ENCODE measurements around the gene MACROD1. TPM values are rescaled to one million over a fixed set of nuclear protein-coding genes. Genes with fewer than 3 reads are reported as not detected.

Gene MACROD1
- total and polyA plus RNA-seq, 7 donors, result 14.2 to 33.9 (median 23.3) TPM

DNA sequence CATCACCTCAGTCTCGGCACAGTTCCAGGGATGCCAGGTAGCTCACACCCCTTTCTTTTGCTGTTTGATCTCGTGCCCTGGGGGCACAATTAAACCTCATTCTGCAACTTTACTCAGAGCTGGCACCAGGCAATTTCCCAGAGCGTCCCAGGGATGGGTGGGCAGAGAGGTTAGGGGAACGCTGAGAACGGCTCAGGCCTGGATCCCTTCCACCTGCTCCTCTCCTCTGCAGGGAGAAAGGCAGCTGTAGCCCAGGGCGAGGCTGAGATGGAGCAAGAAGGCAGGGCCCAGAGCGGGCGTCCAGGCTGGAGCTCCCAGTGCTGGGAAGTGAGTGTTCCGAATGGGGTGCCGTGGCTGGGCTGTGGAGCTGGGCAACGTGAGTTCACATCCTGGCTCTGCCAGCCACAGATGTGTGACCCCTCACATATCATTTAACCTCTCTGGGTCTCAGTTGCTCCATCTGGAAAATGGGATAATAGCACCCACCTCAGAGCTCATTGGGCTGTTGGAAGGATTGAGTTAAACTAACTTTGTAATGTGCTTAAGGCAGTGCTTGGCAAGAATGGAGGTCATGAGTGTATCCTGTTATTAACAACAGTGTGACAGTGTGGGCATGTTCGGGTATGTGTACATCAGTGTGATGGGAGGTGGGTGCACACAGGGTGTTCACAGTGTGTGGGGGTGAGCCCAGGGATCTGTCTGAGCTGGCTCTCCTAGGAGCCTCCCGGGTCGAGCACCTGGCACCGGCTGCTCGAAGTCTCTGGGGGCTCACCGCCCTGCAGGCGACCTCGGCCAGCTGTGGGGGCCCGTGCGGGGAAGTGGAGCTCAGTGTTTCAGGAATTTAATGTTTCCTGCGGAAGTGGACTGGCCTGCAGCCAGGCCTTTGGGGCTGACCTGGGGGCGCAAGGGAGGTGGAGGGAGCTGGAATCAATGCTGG, 164.2 kb downstream of the MACROD1 start:
- TF ChIP-seq CTCF (IDR thresholded peaks at IDR 0.05) (no peak), POLR2A (IDR thresholded peaks at IDR 0.05) (no peak), EP300 (IDR thresholded peaks at IDR 0.05) (no peak), POLR2AphosphoS5 (IDR thresholded peaks at IDR 0.05) (no peak)
- H3K9me3 ChIP-seq, result no peaks in the 10 kb centered on the region
- H3K4me1 ChIP-seq, result peaks cover 0 to 41% (median 31%) of the 10 kb centered on the region in 4 donors
- intact Hi-C loops (cut with DNase I), result no loop called here
- H3K27me3 ChIP-seq, result peaks cover 0 to 7% (median 0%) of the 10 kb centered on the region in 3 donors
- peak; percentile 74 for DNase-seq
- 63 to 79% methylated on average over 23 of the region's 23 CpGs for WGBS, 2 donors
- no peak overlapping the region for H3K4me3 ChIP-seq
- H3K36me3 ChIP-seq, result peaks cover 11 to 20% (median 14%) of the 10 kb centered on the region in 4 donors
- H3K27ac ChIP-seq, result peak overlapping the region in 1 of 4 donors; percentile 35

DNA sequence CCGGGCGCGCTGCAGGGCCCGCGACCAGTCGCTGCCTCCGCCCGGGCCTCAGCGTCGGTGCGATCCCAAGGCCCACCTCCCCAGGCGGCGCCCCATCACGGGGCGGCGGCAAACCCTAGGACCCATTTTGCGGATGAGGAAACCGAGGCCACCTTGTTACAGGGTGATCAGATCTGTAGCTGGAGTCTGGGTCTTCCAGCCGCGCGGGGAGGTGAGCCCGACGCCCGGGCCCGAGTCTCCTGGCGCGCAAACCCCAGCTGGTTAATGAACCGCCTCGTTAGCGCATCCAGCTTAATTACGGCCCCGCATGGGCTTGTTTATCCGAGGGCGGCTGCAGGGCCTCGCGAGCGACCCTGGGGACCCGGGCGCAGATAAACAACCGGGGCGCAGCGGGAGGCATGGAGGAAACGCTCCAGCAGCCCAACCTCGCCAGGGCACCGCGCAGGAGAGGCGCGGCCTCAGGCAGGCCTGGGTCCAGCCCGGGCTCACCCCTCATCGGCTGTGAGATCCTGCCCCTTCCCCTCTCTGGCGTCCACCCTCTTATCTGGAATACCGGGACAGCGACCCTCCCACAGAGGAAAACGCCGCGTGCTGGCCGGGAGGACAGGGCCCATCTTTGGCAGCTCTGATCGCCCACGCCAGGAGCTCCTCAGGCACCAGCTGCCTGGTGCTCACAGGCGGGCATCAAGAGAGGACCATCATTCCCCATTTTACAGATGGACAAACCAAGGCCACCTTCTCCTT, 165.0 kb downstream of the MACROD1 start:
- WGBS, 2 donors, result 25 to 28% methylated on average over 60 of the region's 60 CpGs
- Histone ChIP-seq H3K27me3 (peaks cover 0 to 7% (median 0%) of the 10 kb centered on the region in 3 donors), H3K36me3 (peaks cover 11 to 28% (median 18%) of the 10 kb centered on the region in 4 donors), H3K4me3 (peak overlapping the region in 3 of 4 donors; percentile 35 to 44 (median 40)), H3K27ac (peak overlapping the region in 2 of 4 donors; percentile 29 to 35), H3K4me1 (peaks cover 0 to 39% (median 30%) of the 10 kb centered on the region in 4 donors), H3K9me3 (no peaks in the 10 kb centered on the region)
- no peak for DNase-seq
- intact Hi-C loops (cut with DNase I), result loop anchor here (1.0 kb wide), 2 partner anchors 147 to 152 kb away; no protein-coding TSS in a partner anchor
- TF ChIP-seq CTCF (IDR thresholded peaks at IDR 0.05) (peak in 2 of 4 experiments; percentile 5 to 36), POLR2AphosphoS5 (IDR thresholded peaks at IDR 0.05) (no peak)

DNA sequence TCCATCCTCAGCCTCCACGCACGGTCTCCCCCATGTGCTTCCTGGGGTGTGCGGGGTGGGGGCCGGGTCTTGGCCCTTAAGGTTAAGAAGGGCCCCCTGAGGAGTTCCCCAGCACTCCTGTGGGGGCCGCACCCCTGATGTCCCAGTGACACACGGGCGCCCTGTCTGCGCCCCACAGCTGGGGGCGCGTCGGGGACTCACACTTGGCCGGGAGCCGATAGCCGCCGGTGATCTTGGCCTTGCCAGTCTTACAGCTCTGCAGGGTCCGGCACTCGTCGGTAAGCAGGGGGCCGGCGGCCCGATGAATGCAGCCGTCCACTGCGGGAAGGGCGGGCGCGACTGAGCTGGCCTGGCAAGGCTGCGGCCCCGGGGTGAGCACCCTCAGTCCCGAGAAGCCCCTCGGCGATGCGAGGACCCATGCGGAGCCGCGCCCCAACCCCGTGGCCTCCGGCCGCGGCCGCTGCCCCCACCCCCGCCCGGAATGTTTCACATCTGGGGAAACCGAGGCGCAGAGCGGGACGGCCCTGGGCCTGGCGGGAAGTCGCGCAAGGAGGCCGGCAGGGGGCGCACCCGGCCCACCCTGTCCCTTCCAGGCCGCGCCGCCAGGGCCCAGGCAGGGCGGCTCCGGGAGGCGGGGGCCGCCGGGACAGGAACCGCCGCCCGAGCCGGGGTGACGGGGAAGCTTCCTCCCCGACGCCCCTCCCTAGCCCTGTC, 165.7 kb downstream of the MACROD1 start:
- intact Hi-C loops (cut with DNase I), result loop anchor here (1.0 kb wide), 2 partner anchors 148 to 153 kb away; no protein-coding TSS in a partner anchor
- peak; percentile 87 for DNase-seq
- H3K27ac ChIP-seq, result peak overlapping the region in 2 of 4 donors; percentile 29 to 35

More for the DNA sequence above, 165.7 kb downstream of the MACROD1 start:
- Histone ChIP-seq H3K36me3 (peaks cover 11 to 34% (median 18%) of the 10 kb centered on the region in 4 donors), H3K4me3 (peak overlapping the region; percentile 13 to 44 (median 38)), H3K4me1 (peaks cover 0 to 39% (median 30%) of the 10 kb centered on the region in 4 donors), H3K27me3 (peaks cover 0 to 7% (median 0%) of the 10 kb centered on the region in 3 donors), H3K9me3 (no peaks in the 10 kb centered on the region)
- WGBS, 2 donors, result 3 to 14% methylated on average over 67 of the region's 67 CpGs
- TF ChIP-seq POLR2A (IDR thresholded peaks at IDR 0.05) (no peak), CTCF (IDR thresholded peaks at IDR 0.05) (peak in 3 of 4 experiments; percentile 48 to 89 (median 59))
